ENCODE measurements around the gene PRND. TPM values are rescaled to one million over a fixed set of nuclear protein-coding genes. Genes with fewer than 3 reads are reported as not detected.

PRND gene
- total and polyA plus RNA-seq, 2 of the 8 experiments (the other 6 are each of a cell fraction or from before 2014, with no cell fraction given): 0.09 to 0.11 TPM

DNA sequence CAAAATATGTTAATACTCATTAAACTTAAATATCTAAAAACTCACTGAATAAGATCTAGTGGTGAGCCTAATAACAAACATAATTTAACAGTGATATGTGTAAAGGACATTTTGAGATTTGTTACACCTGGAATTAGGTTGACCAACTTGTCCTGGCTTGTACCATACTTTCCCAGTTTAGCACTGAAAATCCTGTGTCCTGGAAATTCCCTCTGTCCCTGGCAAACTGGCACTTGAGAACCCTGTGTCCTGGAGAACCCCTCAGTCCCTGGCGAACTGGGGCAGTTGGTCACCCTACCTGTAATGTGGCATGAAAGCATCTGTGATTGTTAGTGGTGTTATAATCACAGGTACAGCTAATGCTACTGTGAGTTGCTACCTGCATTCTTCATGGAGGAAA is 6.9 kb upstream of the PRND start:
- 88% methylated on average over 1 of the region's 1 CpG; no CpG with 5 or more reads in 1 of the 2 experiments for WGBS, 2 experiments (ENCODE audit: extremely low coverage in 1 of 2, insufficient coverage in 1 of 2, insufficient read length in 1 of 2, insufficient replicate concordance in 2 of 2, low coverage in 1 of 2, low lambda C conversion rate in 2 of 2, missing lambda C conversion rate in 1 of 2)
- H2BK120ac ChIP-seq (replicated peaks; ENCODE audit: low read depth, low read length): no peak overlapping the region
- no peak overlapping the region for H2BK5ac ChIP-seq (ENCODE audit: low read depth, low read length)
- H2BK15ac ChIP-seq (ENCODE audit: low read length): no peak overlapping the region
- no peak overlapping the region for H4K8ac ChIP-seq (ENCODE audit: extremely low read depth, insufficient read depth, low read length)
- H3K4me1 ChIP-seq (replicated peaks in 1 of 4; ENCODE audit: control insufficient read depth in 3 of 4, insufficient read depth in 4 of 4, low read length in 3 of 4): peaks cover 0 to 3% (median 0%) of the 10 kb centered on the region in 4 experiments; a peak in 2 of 7 replicates
- H3K56ac ChIP-seq (replicated peaks; ENCODE audit: insufficient read length, low read depth, low read length): no peak overlapping the region
- no peak overlapping the region for H3K27ac ChIP-seq (ENCODE audit: low read depth, low read length)
- no peaks in the 10 kb centered on the region for H3K36me3 ChIP-seq (ENCODE audit: control insufficient read depth in 2 of 4, insufficient read depth in 4 of 4, low read length in 3 of 4)
- H2AK5ac ChIP-seq (ENCODE audit: low read depth, low read length): no peak overlapping the region
- no peak overlapping the region for H2AFZ ChIP-seq (ENCODE audit: low read length)
- H4K20me1 ChIP-seq (replicated peaks in 1 of 2; ENCODE audit: control insufficient read depth in 1 of 2, insufficient read depth in 2 of 2, low read length in 2 of 2): no peaks in the 10 kb centered on the region
- no peak overlapping the region for H4K91ac ChIP-seq (replicated peaks; ENCODE audit: insufficient read length, low read length)
- CTCF ChIA-PET (ENCODE audit: partially characterized antibody): interaction anchor here (1.1 to 1.6 kb wide), 3 partner anchors 11 to 103 kb away, joined by 3 to 5 read pairs (median 4); no protein-coding TSS in a partner anchor
- H2BK20ac ChIP-seq (ENCODE audit: low read length): no peak overlapping the region
- FAIRE-seq: no peak
- no peak overlapping the region for H2BK12ac ChIP-seq (ENCODE audit: low read depth, low read length)
- no peak overlapping the region for H4K5ac ChIP-seq (ENCODE audit: insufficient read length, low read depth, low read length)
- DNase-seq (ENCODE audit: low read depth in 1 of 2, low spot score in 2 of 2): no peak
- H3K14ac ChIP-seq (ENCODE audit: insufficient read length): no peak overlapping the region
- H3K9me3 ChIP-seq (ENCODE audit: insufficient read depth in 2 of 2, low read depth in 1 of 2, low read length in 1 of 2): no peaks in the 10 kb centered on the region; a peak in 1 of 4 replicates
- H3K18ac ChIP-seq (ENCODE audit: extremely low read depth, low read length): no peak overlapping the region
- H3K4me3 ChIP-seq (ENCODE audit: extremely low read depth in 1 of 4, insufficient read depth in 2 of 4, low read depth in 3 of 4, low read length in 4 of 4): no peak overlapping the region
- H3K23ac ChIP-seq (ENCODE audit: insufficient read length): no peak overlapping the region
- H3K79me1 ChIP-seq (ENCODE audit: low read depth, low read length): no peaks in the 10 kb centered on the region
- H3K23me2 ChIP-seq (ENCODE audit: low read depth, low read length): no peaks in the 10 kb centered on the region
- no peaks in the 10 kb centered on the region for H3K27me3 ChIP-seq (replicated peaks in 1 of 4; ENCODE audit: control insufficient read depth in 3 of 4, extremely low read depth in 1 of 4, insufficient read depth in 3 of 4, low read length in 3 of 4)
- H3K79me2 ChIP-seq (ENCODE audit: control insufficient read depth in 1 of 2, insufficient read depth in 2 of 2, low read length in 2 of 2): no peaks in the 10 kb centered on the region
- H3K4me2 ChIP-seq (ENCODE audit: insufficient read depth in 1 of 2, low read depth in 2 of 2, low read length in 2 of 2): no peak overlapping the region
- no peak overlapping the region for H3K4ac ChIP-seq (replicated peaks; ENCODE audit: insufficient read length, low read depth, low read length)
- H3K9ac ChIP-seq (replicated peaks in 1 of 4; ENCODE audit: extremely low read depth in 1 of 4, low read depth in 3 of 4, low read length in 3 of 4): no peak overlapping the region
- POLR2A ChIA-PET (ENCODE audit: partially characterized antibody): no interaction called here
- TF ChIP-seq SRF (IDR thresholded peaks at IDR 0.05; ENCODE audit: low read depth, low read length) (no peak), TEAD4 (IDR thresholded peaks at IDR 0.05; ENCODE audit: low read depth, low read length) (no peak), GTF2F1 (IDR thresholded peaks at IDR 0.05; ENCODE audit: borderline replicate concordance, low read depth, low read length) (no peak), MAFK (IDR thresholded peaks at IDR 0.05; ENCODE audit: low read depth, low read length) (no peak), CTBP2 (IDR thresholded peaks at IDR 0.05; ENCODE audit: borderline replicate concordance, insufficient read depth, insufficient read length, low read length) (no peak)
- TF ChIP-seq, protein P1, sequence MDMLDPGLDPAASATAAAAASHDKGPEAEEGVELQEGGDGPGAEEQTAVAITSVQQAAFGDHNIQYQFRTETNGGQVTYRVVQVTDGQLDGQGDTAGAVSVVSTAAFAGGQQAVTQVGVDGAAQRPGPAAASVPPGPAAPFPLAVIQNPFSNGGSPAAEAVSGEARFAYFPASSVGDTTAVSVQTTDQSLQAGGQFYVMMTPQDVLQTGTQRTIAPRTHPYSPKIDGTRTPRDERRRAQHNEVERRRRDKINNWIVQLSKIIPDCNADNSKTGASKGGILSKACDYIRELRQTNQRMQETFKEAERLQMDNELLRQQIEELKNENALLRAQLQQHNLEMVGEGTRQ (IDR thresholded peaks at IDR 0.05; ENCODE audit: low read length): no peak
